Measurements from ENCODE around the gene CCL22. TPM values are rescaled to one million over a fixed set of nuclear protein-coding genes. Genes with fewer than 3 reads are reported as not detected.

Gene CCL22
- total RNA-seq, 2 donors from 2014 or later = 0.51 TPM; not detected in 1

DNA sequence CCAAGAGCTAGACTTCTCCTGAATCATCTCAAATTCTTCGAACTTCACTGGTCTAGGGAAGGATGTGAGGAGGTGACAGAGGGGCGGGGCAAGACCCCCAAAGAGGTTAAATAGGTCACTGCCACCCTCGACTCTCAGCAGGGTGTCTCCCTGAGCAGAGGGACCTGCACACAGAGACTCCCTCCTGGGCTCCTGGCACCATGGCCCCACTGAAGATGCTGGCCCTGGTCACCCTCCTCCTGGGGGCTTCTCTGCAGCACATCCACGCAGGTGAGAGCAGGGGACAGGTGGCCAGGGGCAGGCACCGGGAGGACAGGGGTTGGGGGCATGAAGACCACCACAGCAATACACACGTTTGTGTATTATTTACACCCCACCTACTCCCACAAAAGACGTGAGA lies 55.1 kb downstream of the CCL22 start:
- Histone ChIP-seq H3K4me1 (replicated peaks) (no peaks in the 10 kb centered on the region), H3K9me3 (no peaks in the 10 kb centered on the region), H3K36me3 (no peaks in the 10 kb centered on the region), H3K27ac (no peak overlapping the region), H3K27me3 (replicated peaks; ENCODE audit: insufficient read depth) (no peaks in the 10 kb centered on the region), H3K4me3 (no peak overlapping the region)
- no peak for TF ChIP-seq POLR2A (IDR thresholded peaks at IDR 0.05)
- TF ChIP-seq POLR2AphosphoS5 (IDR thresholded peaks at IDR 0.05) = no peak
- no peak for TF ChIP-seq CTCF (IDR thresholded peaks at IDR 0.05)
- intact Hi-C loops (cut with DNase I) = loop anchor here (10.0 kb wide), 1 partner anchor 229 kb away; the partner anchor contains the start of genes PSME3IP1 and RSPRY1
- 80% methylated on average over 7 of the region's 7 CpGs for WGBS
- DNase-seq (ENCODE audit: low spot score) = no peak

Small RNA genes lying within 50 kb of the gene (small RNA-seq; reads per million reads assigned to genes)
- 0 reads per million in 2 donors for gene AC108081.1

Other genes starting within 250 kb of the CCL22 start
- gene PSME3IP1, start 172.7 kb upstream of the CCL22 start, total RNA-seq = 10 to 100 TPM; 64.1 to 95.8 TPM
- 10 to 100 TPM; 35.8 to 45.3 TPM for gene RSPRY1, start 172.5 kb upstream of the CCL22 start, total RNA-seq
- 10 to 100 TPM; 62.3 to 81.4 TPM for gene ARL2BP, start 113.5 kb upstream of the CCL22 start, total RNA-seq
- 10 to 100 TPM; 28.6 to 52.5 TPM for gene PLLP, start 74.1 kb upstream of the CCL22 start, total RNA-seq
- 10 to 100 TPM; 30.2 to 52.6 TPM for gene CX3CL1, start 13.7 kb downstream of the CCL22 start, total RNA-seq
- not detected for gene CCL17, start 46.0 kb downstream of the CCL22 start, total RNA-seq
- gene CIAPIN1, start 88.6 kb downstream of the CCL22 start, total RNA-seq = 10 to 100 TPM; 20.1 to 40.3 TPM
- 10 to 100 TPM; 56.4 to 68.6 TPM for gene COQ9, start 88.7 kb downstream of the CCL22 start, total RNA-seq
- gene POLR2C, start 103.9 kb downstream of the CCL22 start, total RNA-seq = 100 to 1,000 TPM in 1 of 2 donors, 10 to 100 TPM in 1; 99.6 to 182 TPM
- gene DOK4, start 127.7 kb downstream of the CCL22 start, total RNA-seq = 10 to 100 TPM; 26.3 to 55.4 TPM
- 10 to 100 TPM; 22.5 to 26.8 TPM for gene CCDC102A, start 177.8 kb downstream of the CCL22 start, total RNA-seq
- 1 to 10 TPM in 1 of 2 donors, under 1 TPM in 1; 0.27 to 3.3 TPM for gene ADGRG5, start 183.9 kb downstream of the CCL22 start, total RNA-seq

Measured in prostate gland (tissue), 2 donors.